Subcutaneous adipose tissue (tissue), 4 donors: ENCODE results near the gene C6orf118. TPM values are rescaled to one million over a fixed set of nuclear protein-coding genes. Genes with fewer than 3 reads are reported as not detected.

ENCODE experiments used
- CTCF ChIP-seq: fragments of 450-650 bp; IDR thresholded peaks from one replicate; pipeline ENCODE4 v1.5.1; 2016; ENCODE audit warnings: low read depth, mild to moderate bottlenecking, control low read depth, antibody characterized with exemption, moderate library complexity
- total RNA-seq, 4 donors: library from RNA; depleted of rRNA; stranded (reverse); fragments of >200 nt; gene quantifications; one replicate each; pipeline ENCODE4 v1.1.0, GENCODE V29; 2016

Gene C6orf118
- total RNA-seq, 4 donors from 2014 or later: not detected

DNA sequence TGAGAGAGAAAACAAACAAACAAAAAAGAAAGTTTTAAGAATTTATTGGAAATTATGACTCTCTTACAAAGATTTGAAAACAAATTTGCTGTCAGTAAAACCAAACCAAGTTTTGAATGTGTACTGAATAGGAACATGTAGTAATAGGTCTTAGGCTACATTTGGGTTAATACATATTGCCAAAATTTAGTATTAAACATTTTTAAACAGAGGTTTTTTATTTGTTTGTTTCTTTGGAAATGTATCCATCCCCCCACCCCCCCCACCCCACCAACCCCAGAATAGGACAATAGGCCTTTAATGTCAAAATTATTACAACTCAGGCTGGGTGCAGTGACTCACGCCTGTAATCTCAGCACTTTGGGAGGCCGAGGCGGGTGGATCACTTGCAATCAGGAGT, 2.5 kb downstream of the C6orf118 start:
- no peak for TF ChIP-seq CTCF

DNA sequence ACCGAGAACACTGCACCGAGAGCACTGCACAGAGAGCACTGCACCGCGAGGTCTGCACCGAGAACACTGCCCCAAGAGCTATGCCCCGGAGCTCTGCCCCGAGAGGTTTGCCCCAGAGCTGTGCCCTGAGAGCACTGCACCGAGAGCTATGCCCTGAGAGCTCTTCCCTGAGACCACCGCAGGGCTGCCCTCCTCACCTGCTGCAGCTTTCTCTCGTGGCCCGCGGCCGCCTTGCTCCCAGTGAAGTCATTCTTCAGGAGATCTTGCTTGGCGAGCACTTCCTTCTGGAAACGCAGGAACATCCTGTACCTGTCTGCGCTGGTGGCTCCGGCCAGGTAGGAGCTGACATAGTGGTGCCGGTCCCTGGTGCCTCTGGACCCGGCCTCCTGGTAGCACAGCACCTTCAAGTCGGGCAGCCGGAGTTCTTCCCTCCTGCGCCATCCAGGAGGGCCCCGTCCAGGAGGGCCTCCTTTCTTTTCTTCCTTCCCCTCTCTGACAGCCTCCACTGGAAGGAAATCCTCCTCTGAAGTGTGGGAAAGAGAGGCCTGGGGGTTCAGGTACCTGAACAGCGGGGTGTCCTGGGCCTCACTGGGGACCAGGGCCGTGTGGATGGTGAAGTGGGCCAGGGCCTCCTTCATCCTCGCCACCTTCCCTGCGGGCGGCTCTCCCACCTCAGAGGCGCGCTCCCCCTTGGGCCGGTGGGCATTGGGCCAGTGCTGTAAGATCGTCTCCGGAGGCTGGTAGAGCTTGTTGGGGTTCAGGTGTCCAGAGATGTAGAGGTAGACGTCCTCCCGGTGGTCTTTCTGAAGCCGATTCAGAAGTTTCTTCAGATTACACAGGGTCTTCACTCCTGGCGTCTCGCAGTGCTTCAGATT, 7.8 kb downstream of the C6orf118 start:
- TF ChIP-seq CTCF: no peak

DNA sequence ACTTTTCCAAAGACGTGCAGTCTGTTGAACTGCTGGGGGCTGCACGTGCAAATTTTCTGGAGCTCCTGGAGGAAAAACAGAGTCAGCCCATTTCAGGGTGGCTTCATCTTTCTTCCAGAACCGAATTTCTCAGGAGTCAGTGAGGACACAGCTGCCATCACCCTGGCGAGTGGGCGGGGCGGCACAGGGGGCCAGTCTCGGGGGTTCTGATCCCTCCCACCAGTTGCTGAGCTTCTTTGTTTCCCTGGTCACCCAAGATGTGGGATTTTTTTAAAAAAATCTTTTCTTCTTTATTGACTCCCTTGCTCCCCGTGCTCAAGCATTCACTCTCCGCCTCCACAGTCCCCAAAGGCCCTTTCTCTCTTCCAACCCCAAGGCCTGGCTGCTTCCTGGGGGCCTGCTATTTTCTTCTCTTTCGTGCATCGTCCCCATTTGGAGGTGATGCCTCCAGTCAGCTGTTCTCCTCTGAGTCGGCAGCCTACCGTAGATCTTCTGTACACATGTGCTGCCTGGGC, 8.9 kb downstream of the C6orf118 start:
- TF ChIP-seq CTCF: no peak

DNA sequence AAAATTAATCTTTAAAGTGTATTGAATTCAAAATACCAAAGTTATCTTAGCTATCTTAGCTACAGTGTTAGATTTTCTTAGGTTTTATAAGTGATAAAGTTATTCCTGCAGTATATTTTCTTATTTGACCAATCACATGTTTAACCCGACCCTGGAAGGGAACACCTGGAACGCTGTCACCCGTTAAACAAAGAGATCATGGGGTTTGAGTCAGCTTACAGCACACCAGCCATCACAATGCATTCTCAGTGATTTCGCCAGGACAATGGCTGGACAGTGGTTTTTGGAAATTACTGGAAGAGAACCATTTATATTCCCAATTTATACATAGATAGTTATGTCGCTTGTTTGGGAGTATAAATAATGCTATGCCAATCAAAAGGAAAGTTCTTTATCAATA, 10.5 kb downstream of the C6orf118 start:
- TF ChIP-seq CTCF: no peak

- TF ChIP-seq CTCF: no peak
Measured at GRCh38 chr6:165298402-165298801, 11.0 kb downstream of the C6orf118 start.

- no peak for TF ChIP-seq CTCF
Measured at GRCh38 chr6:165292657-165293056, 16.7 kb downstream of the C6orf118 start.

DNA sequence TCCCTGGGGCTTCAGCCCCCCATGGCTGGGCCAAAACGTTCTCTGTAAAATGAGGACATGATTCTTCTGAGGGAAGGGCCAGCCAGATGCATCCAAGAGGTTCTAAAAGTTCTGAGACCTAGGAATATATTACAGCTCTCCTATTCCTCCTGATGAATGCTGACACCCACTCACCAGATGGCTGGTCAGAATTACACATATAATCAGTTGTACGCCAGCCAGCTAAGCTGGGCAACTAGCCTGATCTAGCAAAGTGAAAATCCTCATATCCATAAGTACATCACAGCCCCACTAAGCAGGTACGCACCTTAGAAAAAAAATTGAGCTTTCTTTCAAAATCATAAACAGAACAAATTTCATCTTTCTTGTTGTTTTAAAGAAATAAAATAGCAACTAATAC, 34.8 kb downstream of the C6orf118 start:
- TF ChIP-seq CTCF: no peak
